Natural killer cell (primary cell): ENCODE data around the gene FECH. TPM values are rescaled to one million over a fixed set of nuclear protein-coding genes. Genes with fewer than 3 reads are reported as not detected.
A peak's percentile ranks its signal among the peaks of the same experiment; 100 is the strongest.

Experiments
- ATAC-seq, 3 donors: fragments of 150-1000 bp in 2 of 3; fragments of 200-7000 bp in 1 of 3; cut with Tn5 transposase; 1 replicate in 1 of 3; 2 replicates in 2 of 3; pipeline ENCODE4 v1.10.0; 2021; ENCODE audit warnings: mild to moderate bottlenecking in 2 of 3, moderate library complexity in 2 of 3
- DNase-seq, 2 donors: peaks; one replicate each; pipeline versions ENCODE4 v3.0.0 to v3.0.0-alpha.2; 2013 to 2021; ENCODE audit warnings: mixed read lengths in 1 of 2
- H3K27ac ChIP-seq: one replicate; pipeline ENCODE4 v1.5.1; 2013; ENCODE audit warnings: mild to moderate bottlenecking, low read length
- H3K27me3 ChIP-seq: one replicate; pipeline ENCODE4 v1.6.1; 2013; ENCODE audit warnings: low read length; ENCODE audit not compliant: control insufficient read depth, insufficient read depth
- H3K36me3 ChIP-seq: one replicate; pipeline ENCODE4 v1.6.1; 2013; ENCODE audit warnings: low read length; ENCODE audit not compliant: control insufficient read depth, insufficient read depth
- H3K4me1 ChIP-seq: one replicate; pipeline ENCODE4 v1.6.1; 2013; ENCODE audit warnings: low read length; ENCODE audit not compliant: control insufficient read depth, insufficient read depth
- H3K4me3 ChIP-seq: one replicate; pipeline ENCODE4 v1.5.1; 2013; ENCODE audit warnings: low read length
- H3K9me3 ChIP-seq: one replicate; pipeline ENCODE4 v1.6.1; 2013; ENCODE audit warnings: low read length; ENCODE audit not compliant: control insufficient read depth, insufficient read depth
- H3K27ac Mint-ChIP-seq, 2 donors: one replicate each; pipeline ENCODE4 v1.8.0; 2022; ENCODE audit warnings: mild to moderate bottlenecking in 2 of 2, mixed read lengths in 2 of 2, moderate library complexity in 1 of 2
- H3K27me3 Mint-ChIP-seq, 2 donors: one replicate each; pipeline ENCODE4 v1.8.0; 2022; ENCODE audit warnings: low read depth in 2 of 2, mixed read lengths in 2 of 2
- H3K36me3 Mint-ChIP-seq: one replicate; pipeline ENCODE4 v1.8.0; 2022; ENCODE audit warnings: mixed read lengths
- H3K4me1 Mint-ChIP-seq, 2 donors: one replicate each; pipeline ENCODE4 v1.8.0; 2022; ENCODE audit warnings: mixed read lengths in 2 of 2
- H3K4me3 Mint-ChIP-seq: one replicate; pipeline ENCODE4 v1.8.0; 2022; ENCODE audit warnings: mild to moderate bottlenecking, moderate library complexity, mixed read lengths
- H3K9me3 Mint-ChIP-seq, 2 donors: one replicate each; pipeline ENCODE4 v1.8.0; 2022; ENCODE audit warnings: mixed read lengths in 2 of 2
- CTCF ChIP-seq: fragments of 200-600 bp; IDR thresholded peaks from one replicate; pipeline ENCODE4 v1.8.0; 2022; ENCODE audit warnings: antibody characterized with exemption
- WGBS: methylation state at CpG from one replicate; pipeline ENCODE4 v1.1.7; 2013; ENCODE audit warnings: missing lambda C conversion rate; ENCODE audit not compliant: insufficient coverage; 5-methylcytosine and 5-hydroxymethylcytosine counted together
- intact Hi-C: fragments of 100-400 bp; cut with micrococcal nuclease; formaldehyde crosslinking; loops from one replicate; pipeline ENCODE4 v1.14.2; 2022
- total RNA-seq, 4 donors: library from RNA; stranded (reverse); fragments of 120-200 nt in 1 of 4; gene quantifications; one replicate each; pipeline versions ENCODE4 v1.2.3 to v1.2.4, GENCODE V29; 2013 to 2022

Gene FECH
- total RNA-seq, 3 donors from 2014 or later (not counting 1 experiment from before 2014, with no cell fraction given) = 13.9 to 22.0 (median 20.6) TPM

- intact Hi-C loops = loop anchor here (10.0 kb wide), 1 partner anchor 951 kb away; the partner anchor contains the start of gene TXNL1
- DNase-seq (no peak), ATAC-seq (no peak)
- no peak overlapping the region for H3K27ac ChIP-seq
- H3K27ac Mint-ChIP-seq = peak overlapping the region; percentile 11 to 91
- no peak overlapping the region for H3K4me3 ChIP-seq
- H3K4me1 ChIP-seq = peaks cover 27% of the 10 kb centered on the region
- no peaks in the 10 kb centered on the region for H3K36me3 Mint-ChIP-seq
- H3K36me3 ChIP-seq = peaks cover 3% of the 10 kb centered on the region
- H3K9me3 ChIP-seq = no peaks in the 10 kb centered on the region
- H3K4me3 Mint-ChIP-seq = peak overlapping the region; percentile 97
- no peaks in the 10 kb centered on the region for H3K27me3 ChIP-seq
- H3K9me3 Mint-ChIP-seq = no peaks in the 10 kb centered on the region
- peaks cover 32 to 38% of the 10 kb centered on the region in 2 donors for H3K4me1 Mint-ChIP-seq
- WGBS = 90% methylated on average over 9 of the region's 9 CpGs
- no peak for TF ChIP-seq CTCF
- H3K27me3 Mint-ChIP-seq = no peaks in the 10 kb centered on the region
Observed at GRCh38 chr18:57585421-57585820, 1.1 kb downstream of the FECH start.

- Histone ChIP-seq H3K27ac (no peak overlapping the region), H3K4me1 (peaks cover 33% of the 10 kb centered on the region), H3K9me3 (no peaks in the 10 kb centered on the region), H3K36me3 (peaks cover 7% of the 10 kb centered on the region), H3K4me3 (no peak overlapping the region), H3K27me3 (no peaks in the 10 kb centered on the region)
- DNase-seq = no peak
- no peak for TF ChIP-seq CTCF
- Mint-ChIP-seq H3K9me3 (no peaks in the 10 kb centered on the region), H3K36me3 (no peaks in the 10 kb centered on the region), H3K27ac (peak overlapping the region in 1 of 2 donors; percentile 16), H3K4me1 (peaks cover 32 to 38% of the 10 kb centered on the region in 2 donors), H3K27me3 (no peaks in the 10 kb centered on the region), H3K4me3 (peak overlapping the region; percentile 57)
- ATAC-seq = no peak
- no CpG with 5 or more reads among the region's 3 CpGs for WGBS
- intact Hi-C loops = loop anchor here (10.0 kb wide), 1 partner anchor 950 kb away; the partner anchor contains the start of gene TXNL1
Observed at GRCh38 chr18:57584444-57584843, 2.1 kb downstream of the FECH start.

- no peak for ATAC-seq
- H3K9me3 Mint-ChIP-seq = no peaks in the 10 kb centered on the region
- H3K4me3 Mint-ChIP-seq = no peak overlapping the region
- H3K27me3 ChIP-seq = no peaks in the 10 kb centered on the region
- no peak overlapping the region for H3K27ac Mint-ChIP-seq
- no peaks in the 10 kb centered on the region for H3K9me3 ChIP-seq
- no peak for TF ChIP-seq CTCF
- H3K4me1 ChIP-seq = peaks cover 33% of the 10 kb centered on the region
- intact Hi-C loops = loop anchor here (10.0 kb wide), 1 partner anchor 949 kb away; the partner anchor contains the start of gene TXNL1
- DNase-seq = no peak
- H3K36me3 Mint-ChIP-seq = no peaks in the 10 kb centered on the region
- WGBS = 93% methylated on average over 11 of the region's 11 CpGs
- H3K4me3 ChIP-seq = no peak overlapping the region
- H3K27ac ChIP-seq = no peak overlapping the region
- peaks cover 9% of the 10 kb centered on the region for H3K36me3 ChIP-seq
- peaks cover 32 to 38% of the 10 kb centered on the region in 2 donors for H3K4me1 Mint-ChIP-seq
- no peaks in the 10 kb centered on the region for H3K27me3 Mint-ChIP-seq
Observed at GRCh38 chr18:57583297-57583835, 3.1 kb downstream of the FECH start.
